Stimulated activated CD8-positive, alpha-beta memory T cell treated with anti-CD3 and anti-CD28 coated beads, Interleukin-4, amount 100 ng/mL, for 1 hour (primary cell): ENCODE data around the gene STX8.
"Not testable (repeated sequence)": the region's sequence is repeated elsewhere in the genome, so short reads cannot be mapped to it uniquely, and the experiment has no call there.

Experiments used
- DNase-seq, 2 donors: peaks; one replicate each; pipeline ENCODE4 v3.0.0-alpha.2; 2020; ENCODE audit warnings: low read depth in 2 of 2, low spot score in 1 of 2

The STX8 gene

GRCh38 chr17:9509236-9509816, 66.3 kb downstream of the STX8 start:
- DNase-seq = no peak

GRCh38 chr17:9499041-9499440, 76.6 kb downstream of the STX8 start:
- DNase-seq = no peak

- no peak for DNase-seq
Measured at GRCh38 chr17:9498490-9498889, 77.1 kb downstream of the STX8 start.

- no peak for DNase-seq
Measured at GRCh38 chr17:9488556-9488955, 87.1 kb downstream of the STX8 start.

GRCh38 chr17:9487406-9487805, 88.2 kb downstream of the STX8 start:
- no peak for DNase-seq

- DNase-seq = no peak
Measured at GRCh38 chr17:9484789-9485188, 90.8 kb downstream of the STX8 start.

- DNase-seq = no peak
Measured at GRCh38 chr17:9479964-9480363, 95.7 kb downstream of the STX8 start.

GRCh38 chr17:9478889-9479288, 96.7 kb downstream of the STX8 start:
- no peak for DNase-seq

GRCh38 chr17:9475101-9475658, 100.4 kb downstream of the STX8 start:
- no peak for DNase-seq

- no peak for DNase-seq
Measured at GRCh38 chr17:9473711-9474110, 101.9 kb downstream of the STX8 start.

- DNase-seq = no peak
Measured at GRCh38 chr17:9472541-9472940, 103.1 kb downstream of the STX8 start.

- no peak for DNase-seq
Measured at GRCh38 chr17:9472094-9472493, 103.5 kb downstream of the STX8 start.

- no peak for DNase-seq
Measured at GRCh38 chr17:9470171-9470570, 105.4 kb downstream of the STX8 start.

GRCh38 chr17:9468937-9469336, 106.7 kb downstream of the STX8 start:
- no peak for DNase-seq

- DNase-seq = no peak
Measured at GRCh38 chr17:9468532-9468931, 107.1 kb downstream of the STX8 start.

GRCh38 chr17:9467518-9467917, 108.1 kb downstream of the STX8 start:
- DNase-seq = no peak

- no peak for DNase-seq
Measured at GRCh38 chr17:9465210-9465921, 110.3 kb downstream of the STX8 start.

- no peak for DNase-seq
Measured at GRCh38 chr17:9457005-9457404, 118.6 kb downstream of the STX8 start.

GRCh38 chr17:9456330-9456729, 119.3 kb downstream of the STX8 start:
- DNase-seq = no peak

- DNase-seq = no peak
Measured at GRCh38 chr17:9451934-9452333, 123.7 kb downstream of the STX8 start.

- not testable (repeated sequence) for DNase-seq
Measured at GRCh38 chr17:9447298-9447697, 128.3 kb downstream of the STX8 start.

- no peak for DNase-seq
Measured at GRCh38 chr17:9446528-9446927, 129.1 kb downstream of the STX8 start.

GRCh38 chr17:9445424-9445823, 130.2 kb downstream of the STX8 start:
- DNase-seq = no peak
